Measurements from ENCODE around the gene HNRNPUL1. TPM values are rescaled to one million over a fixed set of nuclear protein-coding genes. Genes with fewer than 3 reads are reported as not detected.

HNRNPUL1 gene
- 100 to 1,000 TPM; 300 TPM for total RNA-seq
- 100 to 1,000 TPM in 1 of 2 donors, 10 to 100 TPM in 1; 37.8 to 110 TPM for polyA plus RNA-seq

DNA sequence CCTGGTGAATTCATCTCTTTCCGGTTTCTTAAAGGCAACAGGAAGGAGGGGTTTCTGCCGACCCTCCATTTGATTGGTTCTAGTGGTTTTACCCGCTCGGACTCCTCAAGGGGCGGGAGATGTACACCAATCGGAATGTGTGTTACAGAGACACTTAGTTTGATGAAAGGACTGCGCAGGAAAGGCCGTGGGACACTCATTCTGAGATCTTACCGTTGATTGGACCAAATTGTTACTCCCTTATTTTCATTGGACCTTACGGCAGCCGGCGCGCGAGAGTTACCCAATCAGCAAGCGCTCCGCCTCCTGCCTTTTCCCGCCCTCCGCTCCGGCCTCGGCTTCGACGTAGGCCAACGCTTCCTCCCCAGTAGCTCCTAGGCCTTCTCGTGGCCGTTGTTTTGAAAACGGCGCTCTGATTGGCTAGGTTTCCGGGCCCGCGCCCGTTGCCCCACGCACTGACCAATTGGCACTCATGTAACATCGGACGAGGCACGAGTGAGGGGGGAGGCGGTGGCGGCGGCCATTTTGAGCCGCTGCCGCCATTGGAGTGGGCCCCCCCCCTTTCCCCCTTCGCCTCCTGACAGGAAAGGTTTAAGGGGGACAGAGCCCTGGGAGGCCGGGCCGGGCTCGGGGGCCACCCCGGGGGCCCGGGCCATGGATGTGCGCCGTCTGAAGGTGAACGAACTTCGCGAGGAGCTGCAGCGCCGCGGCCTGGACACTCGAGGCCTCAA, at the start of gene HNRNPUL1:
Gene HNRNPUL1 (plus strand): TSS at position 523 of the 731 bp plus-strand sequence. CDS start 132 bp downstream, at position 655.
- H3K9me3 ChIP-seq (ENCODE audit: control insufficient read depth in 1 of 2, low read length in 2 of 2): no peaks in the 10 kb centered on the region
- peak; percentile 100 for DNase-seq
- H3K27ac ChIP-seq (ENCODE audit: low read depth, low read length): peak within 1 kb of the TSS; percentile 99
- peaks cover 17% of the 10 kb centered on the region for H3K36me3 ChIP-seq (ENCODE audit: insufficient read depth, low read length)
- CTCF ChIA-PET (ENCODE audit: partially characterized antibody): interaction anchor here (1.2 to 9.1 kb wide), 5 partner anchors 25 to 84 kb away, joined by 4 to 165 read pairs (median 6); no protein-coding TSS in a partner anchor
- H3K4me1 ChIP-seq (ENCODE audit: insufficient read depth, low read length): peaks cover 42% of the 10 kb centered on the region
- H3K27ac Mint-ChIP-seq: peak within 1 kb of the TSS; percentile 99 to 100 (median 100)
- POLR2A ChIA-PET (ENCODE audit: partially characterized antibody): interaction anchor here (0.6 to 11.9 kb wide), 54 partner anchors 8 to 1828 kb away, joined by 3 to 711 read pairs (median 6); partner anchors contain the start of genes ACTMAP, B9D2, BCKDHA and BLVRB
- no peaks in the 10 kb centered on the region for H3K27me3 ChIP-seq (ENCODE audit: insufficient read depth, low read length)
- H3K4me3 Mint-ChIP-seq: peak within 1 kb of the TSS; percentile 92 to 98 (median 97)
- intact Hi-C loops (cut with micrococcal nuclease): loop anchor here (1.0 to 5.0 kb wide), 9 partner anchors 87 to 821 kb away; partner anchors contain the start of genes BCKDHA, DMAC2, EGLN2 and EXOSC5
- H3K4me1 Mint-ChIP-seq: peaks cover 29 to 60% (median 37%) of the 10 kb centered on the region in 4 donors
- peaks cover 0 to 4% of the 10 kb centered on the region in 2 donors for H3K27me3 Mint-ChIP-seq
- peaks cover 14 to 53% of the 10 kb centered on the region in 2 donors for H3K36me3 Mint-ChIP-seq
- H3K4me3 ChIP-seq (ENCODE audit: low read length in 2 of 2): peak within 1 kb of the TSS; percentile 78 to 94
- H3K9me3 Mint-ChIP-seq: peaks cover 0 to 9% (median 0%) of the 10 kb centered on the region in 8 donors

DNA sequence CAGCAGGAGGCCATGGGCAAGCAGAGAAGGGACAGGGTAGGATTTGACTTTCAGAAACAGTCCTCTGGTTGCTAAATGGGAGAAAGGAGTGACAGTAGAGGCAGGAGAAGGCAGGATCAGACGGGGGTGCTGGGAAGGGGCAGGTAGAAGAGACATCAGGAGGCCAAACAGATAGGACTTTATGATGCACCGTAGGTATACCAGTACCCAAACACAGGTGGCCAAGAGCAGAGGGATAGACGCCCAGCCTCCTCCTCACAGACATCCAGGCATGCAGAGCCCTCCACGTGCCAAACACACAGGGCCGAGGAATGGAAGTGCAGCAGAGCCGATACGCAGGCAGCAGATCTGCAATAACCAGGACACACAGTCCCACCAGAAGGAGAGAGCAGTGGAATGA, 46.4 kb upstream of the HNRNPUL1 start:
- no peaks in the 10 kb centered on the region for H3K4me1 ChIP-seq (ENCODE audit: insufficient read depth, low read length)
- no peak for DNase-seq
- Mint-ChIP-seq H3K27ac (no peak overlapping the region), H3K4me3 (no peak overlapping the region), H3K27me3 (peaks cover 23 to 31% of the 10 kb centered on the region in 2 donors), H3K36me3 (no peaks in the 10 kb centered on the region), H3K9me3 (no peaks in the 10 kb centered on the region), H3K4me1 (peaks cover 0 to 2% (median under 1%) of the 10 kb centered on the region in 4 donors)
- ChIA-PET POLR2A (ENCODE audit: partially characterized antibody) (no interaction called here), CTCF (ENCODE audit: partially characterized antibody) (no interaction called here)
- no peak overlapping the region for H3K4me3 ChIP-seq (ENCODE audit: low read length in 2 of 2)
- H3K27me3 ChIP-seq (ENCODE audit: insufficient read depth, low read length): no peaks in the 10 kb centered on the region
- no peak overlapping the region for H3K27ac ChIP-seq (ENCODE audit: low read depth, low read length)
- H3K9me3 ChIP-seq (ENCODE audit: control insufficient read depth in 1 of 2, low read length in 2 of 2): no peaks in the 10 kb centered on the region
- no peaks in the 10 kb centered on the region for H3K36me3 ChIP-seq (ENCODE audit: insufficient read depth, low read length)
- intact Hi-C loops (cut with micrococcal nuclease): no loop called here

DNA sequence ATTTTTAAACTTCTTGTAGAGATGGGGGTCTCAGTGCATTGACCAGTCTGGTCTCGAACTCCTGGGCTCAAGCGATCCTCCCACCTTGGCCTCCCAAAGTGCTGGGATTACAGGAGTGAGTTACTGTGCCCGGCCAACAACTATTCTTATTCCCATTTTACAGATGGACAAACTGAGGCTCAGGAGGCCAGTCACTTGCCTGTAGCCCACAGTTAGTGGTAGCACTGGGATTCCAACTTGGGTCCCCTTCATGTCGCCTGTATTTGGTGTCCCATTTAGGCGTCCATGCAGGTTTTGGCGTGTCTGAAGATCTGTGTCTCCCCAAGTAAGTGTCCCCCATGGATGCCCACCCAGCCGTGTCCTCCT, 45.9 kb upstream of the HNRNPUL1 start:
- ChIA-PET POLR2A (ENCODE audit: partially characterized antibody) (no interaction called here), CTCF (ENCODE audit: partially characterized antibody) (no interaction called here)
- Mint-ChIP-seq H3K36me3 (no peaks in the 10 kb centered on the region), H3K27me3 (peaks cover 23 to 31% of the 10 kb centered on the region in 2 donors), H3K4me1 (peaks cover 0 to 2% (median under 1%) of the 10 kb centered on the region in 4 donors), H3K9me3 (no peaks in the 10 kb centered on the region), H3K27ac (no peak overlapping the region), H3K4me3 (no peak overlapping the region)
- H3K36me3 ChIP-seq (ENCODE audit: insufficient read depth, low read length): no peaks in the 10 kb centered on the region
- H3K9me3 ChIP-seq (ENCODE audit: control insufficient read depth in 1 of 2, low read length in 2 of 2): no peaks in the 10 kb centered on the region
- DNase-seq: no peak
- intact Hi-C loops (cut with micrococcal nuclease): no loop called here
- H3K4me3 ChIP-seq (ENCODE audit: low read length in 2 of 2): no peak overlapping the region
- no peaks in the 10 kb centered on the region for H3K27me3 ChIP-seq (ENCODE audit: insufficient read depth, low read length)
- no peaks in the 10 kb centered on the region for H3K4me1 ChIP-seq (ENCODE audit: insufficient read depth, low read length)
- no peak overlapping the region for H3K27ac ChIP-seq (ENCODE audit: low read depth, low read length)

DNA sequence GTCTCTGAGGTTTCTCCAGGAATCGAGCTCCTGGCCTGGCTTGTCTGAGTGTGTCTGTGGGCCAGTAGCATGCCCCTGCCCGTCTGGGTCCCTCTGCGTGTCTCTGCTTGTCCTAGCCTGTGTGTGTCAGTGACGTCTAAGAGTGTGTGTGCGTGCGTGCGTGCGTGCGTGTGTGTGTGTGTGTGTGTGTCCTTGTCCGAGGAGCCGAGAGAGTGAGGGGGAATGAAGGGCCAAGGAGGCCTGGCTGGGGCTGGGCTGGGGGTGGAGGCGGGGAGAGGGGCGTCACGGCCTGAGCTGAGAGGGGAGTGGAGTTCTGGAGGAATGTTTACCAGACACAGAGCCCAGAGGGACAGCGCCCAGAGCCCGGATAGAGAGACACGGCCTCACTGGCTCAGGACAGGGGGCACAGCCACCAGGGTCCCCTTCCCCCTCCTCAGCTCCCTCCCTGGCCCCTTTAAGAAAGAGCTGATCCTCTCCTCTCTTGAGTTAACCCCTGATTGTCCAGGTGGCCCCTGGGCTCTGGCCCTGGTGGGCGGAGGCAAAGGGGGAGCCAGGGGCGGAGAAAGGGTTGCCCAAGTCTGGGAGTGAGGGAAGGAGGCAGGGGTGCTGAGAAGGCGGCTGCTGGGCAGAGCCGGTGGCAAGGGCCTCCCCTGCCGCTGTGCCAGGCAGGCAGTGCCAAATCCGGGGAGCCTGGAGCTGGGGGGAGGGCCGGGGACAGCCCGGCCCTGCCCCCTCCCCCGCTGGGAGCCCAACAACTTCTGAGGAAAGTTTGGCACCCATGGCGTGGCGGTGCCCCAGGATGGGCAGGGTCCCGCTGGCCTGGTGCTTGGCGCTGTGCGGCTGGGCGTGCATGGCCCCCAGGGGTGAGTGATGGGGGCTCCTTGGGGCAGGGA, 45.3 kb upstream of the HNRNPUL1 start, which contains the start of gene AXL:
Gene AXL (plus strand): TSS at position 609 of the 893 bp plus-strand sequence. CDS start 170 bp downstream, at position 779.
- DNase-seq: no peak
- peak within 1 kb of the TSS in 2 of 7 donors; percentile 36 to 39 for H3K27ac Mint-ChIP-seq

DNA sequence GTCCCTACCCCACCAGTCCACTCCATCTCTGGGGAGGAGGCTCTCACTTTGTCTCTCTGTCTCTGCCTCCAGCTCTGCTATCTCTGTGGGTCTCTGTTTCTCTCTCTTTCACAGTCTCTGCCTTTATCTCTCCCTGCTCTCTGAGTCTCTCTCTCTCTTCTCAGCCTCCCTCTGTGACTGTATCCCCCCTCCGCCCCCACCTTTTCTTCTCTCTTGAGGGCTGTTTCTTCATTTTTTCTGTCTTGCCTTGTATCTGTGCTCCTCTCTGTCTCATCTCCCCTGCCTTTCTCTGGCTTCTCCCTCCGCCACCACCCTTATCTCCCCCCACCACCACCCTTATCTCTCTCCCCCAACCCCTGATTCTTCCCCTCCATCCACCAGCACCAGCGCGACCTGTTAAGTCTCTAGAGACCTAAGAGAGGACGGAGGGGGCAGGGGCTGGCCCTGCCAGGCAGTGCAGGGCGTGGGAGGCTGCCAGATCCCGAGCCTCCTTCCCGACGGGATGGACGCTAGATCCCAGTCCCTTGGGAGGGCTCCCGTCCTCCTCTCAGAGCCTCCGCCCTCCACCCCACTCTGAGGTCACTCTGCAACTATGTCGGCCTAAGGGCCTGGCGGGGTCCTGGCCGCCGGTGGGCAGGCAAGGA, 44.1 kb upstream of the HNRNPUL1 start:
- ChIA-PET CTCF (ENCODE audit: partially characterized antibody) (interaction anchor here (1.5 kb wide), 1 partner anchor 42 kb away, joined by 5 read pairs; no protein-coding TSS in a partner anchor), POLR2A (ENCODE audit: partially characterized antibody) (no interaction called here)
- H3K36me3 ChIP-seq (ENCODE audit: insufficient read depth, low read length): no peaks in the 10 kb centered on the region
- H3K4me1 ChIP-seq (ENCODE audit: insufficient read depth, low read length): no peaks in the 10 kb centered on the region
- no peaks in the 10 kb centered on the region for H3K27me3 ChIP-seq (ENCODE audit: insufficient read depth, low read length)
- peaks cover 0 to 2% (median under 1%) of the 10 kb centered on the region in 4 donors for H3K4me1 Mint-ChIP-seq
- H3K27me3 Mint-ChIP-seq: peaks cover 23 to 31% of the 10 kb centered on the region in 2 donors
- peaks cover 0 to 2% (median 0%) of the 10 kb centered on the region in 8 donors for H3K9me3 Mint-ChIP-seq
- peak overlapping the region in 1 of 8 donors; percentile 20 for H3K4me3 Mint-ChIP-seq
- intact Hi-C loops (cut with micrococcal nuclease): no loop called here
- H3K36me3 Mint-ChIP-seq: no peaks in the 10 kb centered on the region
- no peak for DNase-seq
- H3K27ac Mint-ChIP-seq: no peak overlapping the region
- H3K27ac ChIP-seq (ENCODE audit: low read depth, low read length): no peak overlapping the region
- no peak overlapping the region for H3K4me3 ChIP-seq (ENCODE audit: low read length in 2 of 2)
- no peaks in the 10 kb centered on the region for H3K9me3 ChIP-seq (ENCODE audit: control insufficient read depth in 1 of 2, low read length in 2 of 2)

More for the DNA sequence above, 45.3 kb upstream of the HNRNPUL1 start, which contains the start of gene AXL:
- Histone ChIP-seq H3K36me3 (ENCODE audit: insufficient read depth, low read length) (no peaks in the 10 kb centered on the region), H3K4me3 (ENCODE audit: low read length in 2 of 2) (no peak within 1 kb of the TSS), H3K27ac (ENCODE audit: low read depth, low read length) (no peak within 1 kb of the TSS), H3K9me3 (ENCODE audit: control insufficient read depth in 1 of 2, low read length in 2 of 2) (no peaks in the 10 kb centered on the region), H3K4me1 (ENCODE audit: insufficient read depth, low read length) (no peaks in the 10 kb centered on the region), H3K27me3 (ENCODE audit: insufficient read depth, low read length) (no peaks in the 10 kb centered on the region)
- Mint-ChIP-seq H3K4me3 (peak within 1 kb of the TSS in 1 of 8 donors; percentile 20), H3K9me3 (no peaks in the 10 kb centered on the region), H3K27me3 (peaks cover 23 to 31% of the 10 kb centered on the region in 2 donors), H3K4me1 (peaks cover 0 to 2% (median under 1%) of the 10 kb centered on the region in 4 donors), H3K36me3 (no peaks in the 10 kb centered on the region)
- intact Hi-C loops (cut with micrococcal nuclease): no loop called here
- ChIA-PET CTCF (ENCODE audit: partially characterized antibody) (no interaction called here), POLR2A (ENCODE audit: partially characterized antibody) (no interaction called here)

DNA sequence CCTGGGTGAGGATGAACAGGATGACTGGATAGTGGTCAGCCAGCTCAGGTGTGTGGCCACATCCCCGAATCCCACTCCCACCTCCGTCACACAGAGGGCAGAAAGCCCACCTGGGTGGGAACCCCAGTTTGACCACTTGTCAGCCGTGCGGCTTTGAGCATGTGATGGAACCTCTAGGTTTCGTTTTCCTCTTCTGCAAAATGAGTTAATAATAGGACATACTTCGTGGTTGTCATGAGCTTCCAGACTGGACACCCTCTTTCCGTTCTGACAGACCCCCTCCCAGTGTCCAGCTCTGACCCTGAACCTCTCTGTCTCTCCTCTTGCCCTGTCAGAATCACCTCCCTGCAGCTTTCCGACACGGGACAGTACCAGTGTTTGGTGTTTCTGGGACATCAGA, 43.4 kb upstream of the HNRNPUL1 start:
- H3K27ac Mint-ChIP-seq: peak overlapping the region in 1 of 7 donors; percentile 27
- no peaks in the 10 kb centered on the region for H3K36me3 ChIP-seq (ENCODE audit: insufficient read depth, low read length)
- no peak overlapping the region for H3K27ac ChIP-seq (ENCODE audit: low read depth, low read length)
- no peaks in the 10 kb centered on the region for H3K27me3 ChIP-seq (ENCODE audit: insufficient read depth, low read length)
- peaks cover 2% of the 10 kb centered on the region for H3K4me1 ChIP-seq (ENCODE audit: insufficient read depth, low read length)
- peaks cover 23 to 34% of the 10 kb centered on the region in 2 donors for H3K27me3 Mint-ChIP-seq
- H3K9me3 Mint-ChIP-seq: peaks cover 0 to 2% (median 0%) of the 10 kb centered on the region in 8 donors
- no peak for DNase-seq
- H3K9me3 ChIP-seq (ENCODE audit: control insufficient read depth in 1 of 2, low read length in 2 of 2): no peaks in the 10 kb centered on the region
- ChIA-PET CTCF (ENCODE audit: partially characterized antibody) (interaction anchor here (1.3 to 1.8 kb wide), 3 partner anchors 16 to 228 kb away, joined by 5 to 6 read pairs (median 5); no protein-coding TSS in a partner anchor), POLR2A (ENCODE audit: partially characterized antibody) (interaction anchor here (0.8 to 1.7 kb wide), 3 partner anchors 42 to 82 kb away, joined by 3 to 5 read pairs (median 3); partner anchors contain the start of gene HNRNPUL1)
- no peak overlapping the region for H3K4me3 Mint-ChIP-seq
- H3K4me1 Mint-ChIP-seq: peaks cover 5 to 7% (median 6%) of the 10 kb centered on the region in 4 donors
- no peak overlapping the region for H3K4me3 ChIP-seq (ENCODE audit: low read length in 2 of 2)
- peaks cover 0 to 1% of the 10 kb centered on the region in 2 donors for H3K36me3 Mint-ChIP-seq
- intact Hi-C loops (cut with micrococcal nuclease): no loop called here

Measured in CD4-positive, alpha-beta memory T cell (primary cell).